ENCODE results near the gene RBM34. TPM values are rescaled to one million over a fixed set of nuclear protein-coding genes. Genes with fewer than 3 reads are reported as not detected.
"Not testable (repeated sequence)": the region's sequence is repeated elsewhere in the genome, so short reads cannot be mapped to it uniquely, and the experiment has no call there.

The RBM34 gene
- total RNA-seq, 3 donors from 2014 or later = 149 to 159 (median 159) TPM

- ATAC-seq (no peak), DNase-seq (no peak)
- Mint-ChIP-seq H3K36me3 (ENCODE audit: insufficient read depth) (no peaks in the 10 kb centered on the region), H3K4me1 (ENCODE audit: low read depth) (peaks cover 18% of the 10 kb centered on the region), H3K4me3 (no peak overlapping the region), H3K9me3 (no peaks in the 10 kb centered on the region), H3K27me3 (ENCODE audit: low read depth) (no peaks in the 10 kb centered on the region)
Measured at GRCh38 chr1:235098547-235098946, 62.5 kb downstream of the RBM34 start.

GRCh38 chr1:235097501-235097900 is 63.5 kb downstream of the RBM34 start:
- H3K9me3 Mint-ChIP-seq; ATAC-seq; DNase-seq; H3K27me3 Mint-ChIP-seq (ENCODE audit: low read depth); H3K4me3 Mint-ChIP-seq; H3K36me3 Mint-ChIP-seq (ENCODE audit: insufficient read depth): not testable (repeated sequence)
- peaks cover 13% of the 10 kb centered on the region for H3K4me1 Mint-ChIP-seq (ENCODE audit: low read depth)

- Mint-ChIP-seq H3K4me1 (ENCODE audit: low read depth) (peaks cover 7% of the 10 kb centered on the region), H3K36me3 (ENCODE audit: insufficient read depth) (no peaks in the 10 kb centered on the region), H3K4me3 (no peak overlapping the region), H3K9me3 (no peaks in the 10 kb centered on the region), H3K27me3 (ENCODE audit: low read depth) (no peaks in the 10 kb centered on the region)
- ATAC-seq (no peak), DNase-seq (no peak)
Measured at GRCh38 chr1:235095938-235096562, 65.0 kb downstream of the RBM34 start.

- Mint-ChIP-seq H3K4me1 (ENCODE audit: low read depth) (peaks cover 6% of the 10 kb centered on the region), H3K27me3 (ENCODE audit: low read depth) (no peaks in the 10 kb centered on the region), H3K9me3 (no peaks in the 10 kb centered on the region), H3K4me3 (no peak overlapping the region), H3K36me3 (ENCODE audit: insufficient read depth) (no peaks in the 10 kb centered on the region)
- peak; percentile 93 to 96 for ATAC-seq
- peak; percentile 83 for DNase-seq
Measured at GRCh38 chr1:235093696-235094592, 67.1 kb downstream of the RBM34 start.

GRCh38 chr1:235093013-235093695 is 67.9 kb downstream of the RBM34 start:
- no peaks in the 10 kb centered on the region for H3K9me3 Mint-ChIP-seq
- DNase-seq (no peak), ATAC-seq (no peak)
- H3K4me1 Mint-ChIP-seq (ENCODE audit: low read depth) = peaks cover 6% of the 10 kb centered on the region
- H3K36me3 Mint-ChIP-seq (ENCODE audit: insufficient read depth) = no peaks in the 10 kb centered on the region
- H3K27me3 Mint-ChIP-seq (ENCODE audit: low read depth) = no peaks in the 10 kb centered on the region
- H3K4me3 Mint-ChIP-seq = no peak overlapping the region

GRCh38 chr1:235092415-235092814 is 68.6 kb downstream of the RBM34 start:
- not testable (repeated sequence) for H3K9me3 Mint-ChIP-seq; H3K4me1 Mint-ChIP-seq (ENCODE audit: low read depth); H3K36me3 Mint-ChIP-seq (ENCODE audit: insufficient read depth); H3K4me3 Mint-ChIP-seq; DNase-seq; ATAC-seq; H3K27me3 Mint-ChIP-seq (ENCODE audit: low read depth)

GRCh38 chr1:235092045-235092406 is 69.0 kb downstream of the RBM34 start:
- not testable (repeated sequence) for H3K4me1 Mint-ChIP-seq (ENCODE audit: low read depth); ATAC-seq; H3K4me3 Mint-ChIP-seq; H3K9me3 Mint-ChIP-seq; H3K36me3 Mint-ChIP-seq (ENCODE audit: insufficient read depth); DNase-seq; H3K27me3 Mint-ChIP-seq (ENCODE audit: low read depth)

GRCh38 chr1:235091319-235092044 is 69.6 kb downstream of the RBM34 start:
- not testable (repeated sequence) for H3K9me3 Mint-ChIP-seq; DNase-seq; H3K4me1 Mint-ChIP-seq (ENCODE audit: low read depth); H3K4me3 Mint-ChIP-seq; ATAC-seq; H3K27me3 Mint-ChIP-seq (ENCODE audit: low read depth); H3K36me3 Mint-ChIP-seq (ENCODE audit: insufficient read depth)

- Mint-ChIP-seq H3K9me3 (no peaks in the 10 kb centered on the region), H3K27me3 (ENCODE audit: low read depth) (no peaks in the 10 kb centered on the region), H3K4me3 (no peak overlapping the region), H3K36me3 (ENCODE audit: insufficient read depth) (no peaks in the 10 kb centered on the region), H3K4me1 (ENCODE audit: low read depth) (peaks cover 6% of the 10 kb centered on the region)
- ATAC-seq = no peak
- DNase-seq = no peak
Measured at GRCh38 chr1:235090406-235091069, 70.5 kb downstream of the RBM34 start.

GRCh38 chr1:235088907-235089306 is 72.1 kb downstream of the RBM34 start:
- ATAC-seq (no peak), DNase-seq (no peak)
- H3K9me3 Mint-ChIP-seq = no peaks in the 10 kb centered on the region
- H3K4me1 Mint-ChIP-seq (ENCODE audit: low read depth) = peaks cover 7% of the 10 kb centered on the region
- no peak overlapping the region for H3K4me3 Mint-ChIP-seq
- H3K27me3 Mint-ChIP-seq (ENCODE audit: low read depth) = no peaks in the 10 kb centered on the region
- H3K36me3 Mint-ChIP-seq (ENCODE audit: insufficient read depth) = no peaks in the 10 kb centered on the region

- DNase-seq (no peak), ATAC-seq (no peak)
- Mint-ChIP-seq H3K27me3 (ENCODE audit: low read depth) (no peaks in the 10 kb centered on the region), H3K9me3 (no peaks in the 10 kb centered on the region), H3K36me3 (ENCODE audit: insufficient read depth) (no peaks in the 10 kb centered on the region), H3K4me3 (no peak overlapping the region), H3K4me1 (ENCODE audit: low read depth) (peaks cover 7% of the 10 kb centered on the region)
Measured at GRCh38 chr1:235088430-235088829, 72.6 kb downstream of the RBM34 start.

- Mint-ChIP-seq H3K27me3 (ENCODE audit: low read depth) (no peaks in the 10 kb centered on the region), H3K4me1 (ENCODE audit: low read depth) (peaks cover 12% of the 10 kb centered on the region), H3K4me3 (no peak overlapping the region), H3K9me3 (no peaks in the 10 kb centered on the region), H3K36me3 (ENCODE audit: insufficient read depth) (no peaks in the 10 kb centered on the region)
- no peak for ATAC-seq
- no peak for DNase-seq
Measured at GRCh38 chr1:235087906-235088305, 73.1 kb downstream of the RBM34 start.

- H3K4me3 Mint-ChIP-seq; DNase-seq; ATAC-seq; H3K27me3 Mint-ChIP-seq (ENCODE audit: low read depth); H3K36me3 Mint-ChIP-seq (ENCODE audit: insufficient read depth); H3K9me3 Mint-ChIP-seq: not testable (repeated sequence)
- H3K4me1 Mint-ChIP-seq (ENCODE audit: low read depth) = peaks cover 14% of the 10 kb centered on the region
Measured at GRCh38 chr1:235085411-235086117, 75.5 kb downstream of the RBM34 start.
